HepG2 (cell line): ENCODE results near the gene INSR. TPM values are rescaled to one million over a fixed set of nuclear protein-coding genes. Genes with fewer than 3 reads are reported as not detected.

Source experiments
- ARNT2 ChIP-seq: sonication (generic); formaldehyde crosslinking; IDR thresholded peaks from 2 replicates; pipeline ENCODE4 v1.8.0; 2022; ENCODE audit warnings: mild to moderate bottlenecking, low read depth, missing genetic modification reagents, moderate library complexity
- BRD4 ChIP-seq: sonication (generic); formaldehyde crosslinking; IDR thresholded peaks from 2 replicates; pipeline ENCODE4 v1.4.0; 2020; ENCODE audit warnings: missing genetic modification reagents
- ETV6 ChIP-seq: sonication (generic); formaldehyde crosslinking; conservative IDR thresholded peaks from 2 replicates; pipeline ENCODE4 v1.4.0; 2020; ENCODE audit warnings: missing genetic modification reagents
- GPN1 ChIP-seq: sonication (generic); formaldehyde crosslinking; IDR thresholded peaks from 2 replicates; pipeline ENCODE4 v1.5.1; 2020; ENCODE audit warnings: missing genetic modification reagents, borderline replicate concordance
- HDAC2 ChIP-seq: sonication (generic); formaldehyde crosslinking; IDR thresholded peaks from 2 replicates; pipeline ENCODE4 v1.4.0; 2020; ENCODE audit warnings: missing genetic modification reagents
- NFYC ChIP-seq: IDR thresholded peaks from 2 replicates; pipeline ENCODE4 v1.6.1; 2016; ENCODE audit warnings: missing genetic modification reagents, missing compliant biosample characterization
- PTBP1 ChIP-seq: fragments of 200-400 bp; formaldehyde crosslinking; IDR thresholded peaks from 2 replicates; pipeline ENCODE4 v1.6.1; 2018; ENCODE audit warnings: low read length, low read depth; ENCODE audit not compliant: poor library complexity, severe bottlenecking
- RCOR2 ChIP-seq: IDR thresholded peaks from 2 replicates; pipeline ENCODE4 v1.6.1; 2016; ENCODE audit warnings: missing biosample characterization, missing genetic modification reagents
- SP2 ChIP-seq: sonication (generic); formaldehyde crosslinking; IDR thresholded peaks from 2 replicates; pipeline ENCODE4 v1.5.1; 2020; ENCODE audit warnings: mild to moderate bottlenecking, missing genetic modification reagents
- ZBTB21 ChIP-seq: sonication (generic); formaldehyde crosslinking; IDR thresholded peaks from 2 replicates; pipeline ENCODE4 v1.4.0; 2020; ENCODE audit warnings: missing genetic modification reagents
- ZFP90 ChIP-seq: sonication (generic); formaldehyde crosslinking; IDR thresholded peaks from 2 replicates; pipeline ENCODE4 v1.8.0; 2022; ENCODE audit warnings: missing genetic modification reagents, mild to moderate bottlenecking, inconsistent platforms, borderline replicate concordance
- ZNF20 ChIP-seq: sonication (generic); formaldehyde crosslinking; IDR thresholded peaks from 2 replicates; pipeline ENCODE4 v1.4.0; 2020; ENCODE audit warnings: mild to moderate bottlenecking, moderate library complexity, missing genetic modification reagents
- ZNF235 ChIP-seq: sonication (generic); formaldehyde crosslinking; IDR thresholded peaks from 2 replicates; pipeline ENCODE4 v1.8.1; 2023; ENCODE audit warnings: mild to moderate bottlenecking, missing genetic modification reagents, borderline replicate concordance
- ZNF441 ChIP-seq: sonication (generic); formaldehyde crosslinking; IDR thresholded peaks from 2 replicates; pipeline ENCODE4 v1.7.0; 2021; ENCODE audit warnings: missing genetic modification reagents, borderline replicate concordance
- ZNF598 ChIP-seq: sonication (generic); formaldehyde crosslinking; IDR thresholded peaks from 2 replicates; pipeline ENCODE4 v1.5.1; 2020; ENCODE audit warnings: mild to moderate bottlenecking, missing genetic modification reagents, borderline replicate concordance
- polyA plus RNA-seq, 8 experiments: library from polyadenylated mRNA; depleted of rRNA in 3 of 8; stranded (reverse) in 7 of 8; unstranded in 1 of 8; fragments of >200 nt; fragmentation: Illumina TruSeq in 4 of 8; extraction: Trizol in 4 of 8; gene quantifications; 2 replicates each; pipeline versions ENCODE4 v1.2.1 to v1.2.3, GENCODE V29; 2011 to 2016; ENCODE audit warnings: low read depth in 4 of 8, missing spikeins in 1 of 8, mixed read lengths in 1 of 8; ENCODE audit not compliant: insufficient read depth in 1 of 8
- total RNA-seq, 5 experiments: library from RNA; depleted of rRNA; stranded (reverse); fragments of >200 nt; fragmentation: Illumina TruSeq; extraction: Trizol; gene quantifications; 2 replicates each; pipeline ENCODE4 v1.2.3, GENCODE V29; 2016; ENCODE audit warnings: low read depth in 1 of 5
- TF ChIP-seq, protein P1 (sequence below): sonication (generic); formaldehyde crosslinking; IDR thresholded peaks from 2 replicates; pipeline ENCODE4 v1.5.1; 2020; ENCODE audit warnings: mild to moderate bottlenecking, missing genetic modification reagents, moderate library complexity
- TF ChIP-seq, protein P2 (sequence below): fragments of 450-650 bp; IDR thresholded peaks from 2 replicates; pipeline ENCODE4 v1.6.1; 2016
- TF ChIP-seq, protein P3 (sequence below): IDR thresholded peaks from 2 replicates; pipeline ENCODE4 v1.6.1; 2016; ENCODE audit warnings: mild to moderate bottlenecking, missing biosample characterization, missing genetic modification reagents
- TF ChIP-seq, protein P4 (sequence below): sonication (generic); formaldehyde crosslinking; IDR thresholded peaks from 2 replicates; pipeline ENCODE4 v1.5.0; 2020; ENCODE audit warnings: missing genetic modification reagents
- TF ChIP-seq, protein P5 (sequence below): IDR thresholded peaks from 2 replicates; pipeline ENCODE4 v1.6.1; 2018; ENCODE audit warnings: missing genetic modification reagents, mild to moderate bottlenecking, missing compliant biosample characterization

Gene INSR
- total and polyA plus RNA-seq, 2 of the 13 experiments (the other 11 are each of a cell fraction or from before 2014, with no cell fraction given) = 24.2 to 29.8 TPM

DNA sequence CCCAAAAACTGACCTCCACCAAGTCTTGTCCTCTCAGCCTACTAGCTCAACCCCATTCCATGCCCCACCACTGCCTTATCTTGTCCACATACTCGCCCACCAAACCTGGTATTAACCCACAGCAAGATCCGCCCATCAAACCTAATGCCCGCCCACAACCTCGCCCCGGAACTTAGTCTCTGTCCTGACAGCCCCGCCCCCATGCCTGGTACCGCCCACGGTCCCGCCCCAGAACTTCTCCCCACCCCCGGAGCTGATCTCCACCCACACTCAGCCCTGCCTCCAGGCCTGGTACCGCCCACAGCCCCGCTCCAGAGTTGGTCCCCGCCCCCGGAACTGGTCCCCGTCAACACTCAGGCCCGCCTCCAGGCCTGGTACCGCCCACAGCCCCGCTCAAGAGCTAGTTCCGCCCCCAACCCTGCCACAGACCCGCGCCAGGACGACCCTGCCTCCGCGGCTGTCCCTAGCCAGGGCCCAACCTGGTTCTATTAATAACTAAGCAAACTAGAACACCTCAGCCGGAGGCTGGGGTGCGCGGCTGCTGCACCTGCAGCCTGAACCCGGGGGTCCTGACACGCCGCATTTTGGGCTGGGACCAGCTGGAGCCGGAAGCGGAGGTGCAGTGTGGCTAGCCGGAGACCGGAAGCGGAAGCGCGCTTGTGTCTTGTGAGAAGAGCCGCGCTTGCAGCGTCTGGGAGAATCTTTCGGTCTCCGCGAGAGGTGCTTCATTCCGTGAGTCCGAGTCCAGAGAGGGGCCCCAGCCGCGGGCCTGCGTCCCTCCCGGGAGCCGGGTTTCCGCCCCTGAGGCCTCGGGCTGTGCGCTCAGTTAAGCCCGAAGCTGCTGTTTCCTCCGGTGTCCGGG lies 224.9 kb downstream of the INSR start, which contains the start of gene ZNF557 (continued):
- TF ChIP-seq ZNF598 (CRISPR knock-in tag) = peak; percentile 70; the same call in 1 of the 2 replicates
- peak; percentile 53 for TF ChIP-seq ETV6 (CRISPR knock-in tag)
- TF ChIP-seq ZBTB21 (CRISPR knock-in tag) = peak; percentile 27; the same call in 1 of the 2 replicates
- 0 out of 2 replicates have a peak, but pooled peaks have one; percentile 41 for TF ChIP-seq BRD4 (CRISPR knock-in tag)
- 0 out of 2 replicates have a peak, but pooled peaks have one; percentile 55 for TF ChIP-seq ARNT2 (CRISPR knock-in tag)
- TF ChIP-seq ZFP90 = peak; percentile 61; the same call in 1 of the 2 replicates
- peak; percentile 50 for TF ChIP-seq PTBP1
- TF ChIP-seq, protein P1, sequence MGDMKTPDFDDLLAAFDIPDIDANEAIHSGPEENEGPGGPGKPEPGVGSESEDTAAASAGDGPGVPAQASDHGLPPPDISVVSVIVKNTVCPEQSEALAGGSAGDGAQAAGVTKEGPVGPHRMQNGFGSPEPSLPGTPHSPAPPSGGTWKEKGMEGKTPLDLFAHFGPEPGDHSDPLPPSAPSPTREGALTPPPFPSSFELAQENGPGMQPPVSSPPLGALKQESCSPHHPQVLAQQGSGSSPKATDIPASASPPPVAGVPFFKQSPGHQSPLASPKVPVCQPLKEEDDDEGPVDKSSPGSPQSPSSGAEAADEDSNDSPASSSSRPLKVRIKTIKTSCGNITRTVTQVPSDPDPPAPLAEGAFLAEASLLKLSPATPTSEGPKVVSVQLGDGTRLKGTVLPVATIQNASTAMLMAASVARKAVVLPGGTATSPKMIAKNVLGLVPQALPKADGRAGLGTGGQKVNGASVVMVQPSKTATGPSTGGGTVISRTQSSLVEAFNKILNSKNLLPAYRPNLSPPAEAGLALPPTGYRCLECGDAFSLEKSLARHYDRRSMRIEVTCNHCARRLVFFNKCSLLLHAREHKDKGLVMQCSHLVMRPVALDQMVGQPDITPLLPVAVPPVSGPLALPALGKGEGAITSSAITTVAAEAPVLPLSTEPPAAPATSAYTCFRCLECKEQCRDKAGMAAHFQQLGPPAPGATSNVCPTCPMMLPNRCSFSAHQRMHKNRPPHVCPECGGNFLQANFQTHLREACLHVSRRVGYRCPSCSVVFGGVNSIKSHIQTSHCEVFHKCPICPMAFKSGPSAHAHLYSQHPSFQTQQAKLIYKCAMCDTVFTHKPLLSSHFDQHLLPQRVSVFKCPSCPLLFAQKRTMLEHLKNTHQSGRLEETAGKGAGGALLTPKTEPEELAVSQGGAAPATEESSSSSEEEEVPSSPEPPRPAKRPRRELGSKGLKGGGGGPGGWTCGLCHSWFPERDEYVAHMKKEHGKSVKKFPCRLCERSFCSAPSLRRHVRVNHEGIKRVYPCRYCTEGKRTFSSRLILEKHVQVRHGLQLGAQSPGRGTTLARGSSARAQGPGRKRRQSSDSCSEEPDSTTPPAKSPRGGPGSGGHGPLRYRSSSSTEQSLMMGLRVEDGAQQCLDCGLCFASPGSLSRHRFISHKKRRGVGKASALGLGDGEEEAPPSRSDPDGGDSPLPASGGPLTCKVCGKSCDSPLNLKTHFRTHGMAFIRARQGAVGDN (CRISPR knock-in tag) = peak; percentile 84
- TF ChIP-seq GPN1 = no peak
- peak; percentile 39; the same call in 1 of the 2 replicates for TF ChIP-seq HDAC2 (CRISPR knock-in tag)
- TF ChIP-seq, protein P2, sequence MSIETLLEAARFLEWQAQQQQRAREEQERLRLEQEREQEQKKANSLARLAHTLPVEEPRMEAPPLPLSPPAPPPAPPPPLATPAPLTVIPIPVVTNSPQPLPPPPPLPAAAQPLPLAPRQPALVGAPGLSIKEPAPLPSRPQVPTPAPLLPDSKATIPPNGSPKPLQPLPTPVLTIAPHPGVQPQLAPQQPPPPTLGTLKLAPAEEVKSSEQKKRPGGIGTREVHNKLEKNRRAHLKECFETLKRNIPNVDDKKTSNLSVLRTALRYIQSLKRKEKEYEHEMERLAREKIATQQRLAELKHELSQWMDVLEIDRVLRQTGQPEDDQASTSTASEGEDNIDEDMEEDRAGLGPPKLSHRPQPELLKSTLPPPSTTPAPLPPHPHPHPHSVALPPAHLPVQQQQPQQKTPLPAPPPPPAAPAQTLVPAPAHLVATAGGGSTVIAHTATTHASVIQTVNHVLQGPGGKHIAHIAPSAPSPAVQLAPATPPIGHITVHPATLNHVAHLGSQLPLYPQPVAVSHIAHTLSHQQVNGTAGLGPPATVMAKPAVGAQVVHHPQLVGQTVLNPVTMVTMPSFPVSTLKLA = peak; percentile 14
- peak; percentile 75 for TF ChIP-seq SP2 (CRISPR knock-in tag)
- TF ChIP-seq, protein P3, sequence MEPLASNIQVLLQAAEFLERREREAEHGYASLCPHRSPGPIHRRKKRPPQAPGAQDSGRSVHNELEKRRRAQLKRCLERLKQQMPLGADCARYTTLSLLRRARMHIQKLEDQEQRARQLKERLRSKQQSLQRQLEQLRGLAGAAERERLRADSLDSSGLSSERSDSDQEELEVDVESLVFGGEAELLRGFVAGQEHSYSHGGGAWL (CRISPR knock-in tag) = 0 out of 2 replicates have a peak, but pooled peaks have one; percentile 44
- no peak for TF ChIP-seq RCOR2
- peak; percentile 47; the same call in 1 of the 2 replicates for TF ChIP-seq ZNF441
- TF ChIP-seq NFYC (CRISPR knock-in tag) = no peak
- TF ChIP-seq, protein P4, sequence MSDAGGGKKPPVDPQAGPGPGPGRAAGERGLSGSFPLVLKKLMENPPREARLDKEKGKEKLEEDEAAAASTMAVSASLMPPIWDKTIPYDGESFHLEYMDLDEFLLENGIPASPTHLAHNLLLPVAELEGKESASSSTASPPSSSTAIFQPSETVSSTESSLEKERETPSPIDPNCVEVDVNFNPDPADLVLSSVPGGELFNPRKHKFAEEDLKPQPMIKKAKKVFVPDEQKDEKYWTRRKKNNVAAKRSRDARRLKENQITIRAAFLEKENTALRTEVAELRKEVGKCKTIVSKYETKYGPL (CRISPR knock-in tag) = no peak
- TF ChIP-seq ZNF235 = no peak
- TF ChIP-seq, protein P5, sequence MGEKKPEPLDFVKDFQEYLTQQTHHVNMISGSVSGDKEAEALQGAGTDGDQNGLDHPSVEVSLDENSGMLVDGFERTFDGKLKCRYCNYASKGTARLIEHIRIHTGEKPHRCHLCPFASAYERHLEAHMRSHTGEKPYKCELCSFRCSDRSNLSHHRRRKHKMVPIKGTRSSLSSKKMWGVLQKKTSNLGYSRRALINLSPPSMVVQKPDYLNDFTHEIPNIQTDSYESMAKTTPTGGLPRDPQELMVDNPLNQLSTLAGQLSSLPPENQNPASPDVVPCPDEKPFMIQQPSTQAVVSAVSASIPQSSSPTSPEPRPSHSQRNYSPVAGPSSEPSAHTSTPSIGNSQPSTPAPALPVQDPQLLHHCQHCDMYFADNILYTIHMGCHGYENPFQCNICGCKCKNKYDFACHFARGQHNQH = 0 out of 2 replicates have a peak, but pooled peaks have one; percentile 33
- TF ChIP-seq ZNF20 = peak; percentile 49; the same call in 1 of the 2 replicates
